IPS-15b (cell line): ENCODE measurements around the gene DNAI2.

ENCODE experiments used
- H3K27me3 ChIP-seq: one replicate; pipeline ENCODE4 v1.6.1; 2013; ENCODE audit warnings: low read length; ENCODE audit not compliant: control insufficient read depth, insufficient read depth
- H3K36me3 ChIP-seq: one replicate; pipeline ENCODE4 v1.6.1; 2013; ENCODE audit warnings: low read length; ENCODE audit not compliant: control insufficient read depth, insufficient read depth
- H3K4me1 ChIP-seq: one replicate; pipeline ENCODE4 v1.6.1; 2013; ENCODE audit warnings: mild to moderate bottlenecking, low read length; ENCODE audit not compliant: control insufficient read depth, insufficient read depth
- H3K4me3 ChIP-seq: one replicate; pipeline ENCODE4 v1.5.1; 2013; ENCODE audit warnings: low read depth, low read length
- H3K9ac ChIP-seq: one replicate; pipeline ENCODE4 v1.6.1; 2013; ENCODE audit warnings: low read depth, mild to moderate bottlenecking, low read length
- H3K9me3 ChIP-seq: one replicate; pipeline ENCODE4 v1.6.1; 2013; ENCODE audit warnings: mild to moderate bottlenecking, low read length; ENCODE audit not compliant: control insufficient read depth, insufficient read depth

The DNAI2 gene

GRCh38 chr17:74349120-74349519, 75.1 kb downstream of the DNAI2 start:
- Histone ChIP-seq H3K27me3 (peaks cover 34% of the 10 kb centered on the region), H3K9ac (no peak overlapping the region), H3K4me3 (no peak overlapping the region), H3K4me1 (no peaks in the 10 kb centered on the region), H3K36me3 (no peaks in the 10 kb centered on the region), H3K9me3 (no peaks in the 10 kb centered on the region)

GRCh38 chr17:74350486-74350885, 76.5 kb downstream of the DNAI2 start:
- Histone ChIP-seq H3K4me3 (no peak overlapping the region), H3K9me3 (no peaks in the 10 kb centered on the region), H3K36me3 (no peaks in the 10 kb centered on the region), H3K27me3 (peaks cover 47% of the 10 kb centered on the region), H3K9ac (no peak overlapping the region), H3K4me1 (no peaks in the 10 kb centered on the region)

GRCh38 chr17:74351552-74352210, 77.6 kb downstream of the DNAI2 start:
- peaks cover 58% of the 10 kb centered on the region for H3K27me3 ChIP-seq
- no peaks in the 10 kb centered on the region for H3K9me3 ChIP-seq
- H3K36me3 ChIP-seq = no peaks in the 10 kb centered on the region
- H3K4me1 ChIP-seq = no peaks in the 10 kb centered on the region
- no peak overlapping the region for H3K9ac ChIP-seq
- H3K4me3 ChIP-seq = peak overlapping the region; percentile 30

DNA sequence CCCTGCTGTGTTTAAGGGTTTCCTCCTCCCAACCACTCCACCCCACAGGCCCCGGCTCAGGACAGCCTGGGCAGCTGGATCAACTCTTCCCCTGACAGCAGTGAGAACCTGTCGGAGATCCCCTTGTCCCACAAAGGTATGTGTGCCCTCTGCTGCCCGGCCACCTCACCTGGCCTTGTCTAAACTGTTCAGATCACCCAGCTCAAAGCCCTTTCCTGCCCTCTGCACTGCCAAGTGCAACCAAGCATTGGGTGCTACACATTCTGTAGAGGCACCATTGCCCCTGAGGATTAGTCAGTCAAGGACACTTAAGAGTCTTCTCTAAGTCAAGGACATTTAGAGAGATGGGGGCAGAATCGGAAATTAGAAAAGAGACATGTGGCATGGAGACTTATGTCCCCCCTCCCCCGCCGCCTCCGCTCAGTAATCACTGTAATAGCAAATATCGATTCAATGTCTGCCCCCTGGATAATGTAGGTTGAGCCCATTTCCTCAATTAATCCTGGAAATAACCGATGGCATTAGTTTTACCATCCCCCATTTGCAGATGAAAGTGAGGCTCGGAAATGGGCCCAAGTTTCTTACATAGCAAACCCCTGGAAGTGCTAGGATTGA, 79.5 kb downstream of the DNAI2 start:
- H3K36me3 ChIP-seq = no peaks in the 10 kb centered on the region
- peaks cover 72% of the 10 kb centered on the region for H3K27me3 ChIP-seq
- H3K9me3 ChIP-seq = no peaks in the 10 kb centered on the region
- no peak overlapping the region for H3K9ac ChIP-seq
- no peak overlapping the region for H3K4me3 ChIP-seq
- no peaks in the 10 kb centered on the region for H3K4me1 ChIP-seq

DNA sequence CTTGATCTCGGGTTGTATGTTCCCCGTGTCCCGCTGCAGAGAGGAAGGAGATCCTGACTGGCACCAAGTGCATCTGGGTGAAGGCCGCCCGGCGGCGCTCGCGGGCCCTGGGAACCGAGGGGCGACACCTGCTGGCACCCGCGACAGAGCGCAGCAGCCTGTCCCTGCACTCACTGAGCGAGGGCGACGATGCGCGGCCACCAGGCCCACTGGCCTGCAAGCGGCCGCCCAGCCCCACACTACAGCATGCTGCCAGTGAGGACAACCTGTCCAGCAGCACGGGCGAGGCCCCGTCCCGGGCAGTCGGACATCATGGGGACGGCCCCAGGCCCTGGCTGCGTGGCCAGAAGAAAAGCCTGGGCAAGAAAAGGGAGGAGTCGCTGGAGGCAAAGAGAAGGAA, 80.1 kb downstream of the DNAI2 start:
- peaks cover 74% of the 10 kb centered on the region for H3K27me3 ChIP-seq
- no peaks in the 10 kb centered on the region for H3K9me3 ChIP-seq
- no peak overlapping the region for H3K9ac ChIP-seq
- H3K36me3 ChIP-seq = no peaks in the 10 kb centered on the region
- no peaks in the 10 kb centered on the region for H3K4me1 ChIP-seq
- H3K4me3 ChIP-seq = no peak overlapping the region

- Histone ChIP-seq H3K27me3 (peaks cover 71% of the 10 kb centered on the region), H3K36me3 (no peaks in the 10 kb centered on the region), H3K9ac (no peak overlapping the region), H3K4me3 (no peak overlapping the region), H3K4me1 (no peaks in the 10 kb centered on the region), H3K9me3 (no peaks in the 10 kb centered on the region)
Measured at GRCh38 chr17:74354561-74354960, 80.5 kb downstream of the DNAI2 start.

- Histone ChIP-seq H3K36me3 (no peaks in the 10 kb centered on the region), H3K27me3 (peaks cover 70% of the 10 kb centered on the region), H3K9me3 (no peaks in the 10 kb centered on the region), H3K4me1 (no peaks in the 10 kb centered on the region), H3K4me3 (no peak overlapping the region), H3K9ac (no peak overlapping the region)
Measured at GRCh38 chr17:74355065-74355464, 81.0 kb downstream of the DNAI2 start.

DNA sequence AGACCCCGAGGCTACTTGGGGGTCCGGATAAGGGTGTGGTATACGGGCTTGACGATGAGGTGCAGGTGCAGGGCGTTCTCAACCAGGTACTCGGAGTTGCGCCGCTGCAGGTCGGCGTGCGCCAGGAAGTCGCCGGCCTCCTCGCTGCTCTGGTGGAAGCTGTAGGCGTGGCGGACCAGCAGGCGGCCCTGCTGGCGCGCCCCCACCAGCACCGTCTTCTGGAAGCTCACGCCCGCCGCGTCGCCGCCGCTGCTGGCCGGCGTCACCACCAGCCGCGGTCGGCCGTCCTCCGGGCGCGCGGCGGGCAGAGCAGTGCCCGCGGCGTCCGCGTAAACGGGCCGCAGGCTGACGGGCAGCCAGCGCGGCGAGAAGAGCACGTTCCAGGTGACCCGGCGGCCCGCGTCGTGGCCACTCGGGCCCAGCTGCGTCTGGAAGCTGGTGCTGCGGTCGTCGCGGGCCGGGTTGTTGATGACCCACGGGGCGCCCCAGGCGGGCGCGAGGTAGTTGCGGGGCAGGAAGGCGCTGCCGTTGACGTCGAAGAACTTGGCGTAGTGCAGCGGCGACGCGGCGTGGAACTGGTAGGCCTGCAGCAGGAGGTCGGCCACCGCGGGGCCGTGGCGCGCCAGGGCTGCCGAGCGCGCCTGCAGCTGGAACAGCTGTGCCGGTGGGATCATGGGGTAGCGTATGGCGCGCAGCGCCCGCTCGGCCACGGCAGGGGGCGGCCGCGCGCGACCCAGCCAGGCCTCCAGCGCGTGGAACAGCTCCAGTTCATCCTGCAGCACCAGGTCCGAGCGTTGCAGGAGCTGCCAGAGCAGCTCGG, 82.8 kb downstream of the DNAI2 start:
- H3K9me3 ChIP-seq = no peaks in the 10 kb centered on the region
- peaks cover 59% of the 10 kb centered on the region for H3K27me3 ChIP-seq
- H3K4me1 ChIP-seq = no peaks in the 10 kb centered on the region
- no peak overlapping the region for H3K9ac ChIP-seq
- peak overlapping the region; percentile 39 for H3K4me3 ChIP-seq
- H3K36me3 ChIP-seq = no peaks in the 10 kb centered on the region

DNA sequence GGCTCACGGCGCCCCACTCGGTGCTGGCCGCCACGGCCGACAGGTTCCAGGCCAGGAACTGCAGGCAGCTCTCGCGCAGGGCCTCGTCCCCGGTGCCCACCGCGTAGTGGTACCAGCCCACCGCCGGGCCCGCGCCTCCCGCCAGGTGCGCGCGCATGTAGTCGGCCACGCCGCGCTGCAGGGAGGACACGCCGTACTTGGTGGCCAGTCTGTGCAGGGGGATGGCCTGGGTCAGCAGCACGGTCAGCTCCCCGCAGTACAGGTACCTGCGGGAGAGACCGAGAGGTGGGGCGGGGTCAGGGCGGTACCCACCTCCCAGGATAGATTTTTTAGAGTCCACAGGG, 83.4 kb downstream of the DNAI2 start:
- H3K9me3 ChIP-seq = no peaks in the 10 kb centered on the region
- H3K36me3 ChIP-seq = no peaks in the 10 kb centered on the region
- peaks cover 53% of the 10 kb centered on the region for H3K27me3 ChIP-seq
- peak overlapping the region; percentile 39 for H3K4me3 ChIP-seq
- H3K4me1 ChIP-seq = no peaks in the 10 kb centered on the region
- no peak overlapping the region for H3K9ac ChIP-seq

DNA sequence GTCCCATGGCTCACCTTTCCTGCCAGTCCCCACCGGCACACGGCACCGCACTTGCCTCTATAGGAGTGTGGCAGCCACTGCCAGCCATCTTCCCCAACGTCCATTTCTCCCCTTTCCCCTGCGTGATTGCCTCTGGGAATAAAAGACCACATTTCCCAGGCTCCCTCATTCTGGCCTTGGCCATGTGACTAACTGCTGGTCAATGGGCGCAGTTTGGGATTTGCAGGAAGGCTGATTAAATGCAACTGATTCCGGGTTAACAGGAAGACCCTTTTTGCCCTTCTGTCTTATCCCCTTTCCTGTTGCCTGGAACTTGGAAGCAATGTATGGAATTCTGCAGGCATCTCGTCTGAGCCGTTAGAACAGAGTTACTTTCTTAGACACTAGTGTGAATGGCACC, 84.7 kb downstream of the DNAI2 start:
- H3K27me3 ChIP-seq = peaks cover 41% of the 10 kb centered on the region
- no peaks in the 10 kb centered on the region for H3K9me3 ChIP-seq
- no peaks in the 10 kb centered on the region for H3K4me1 ChIP-seq
- no peak overlapping the region for H3K9ac ChIP-seq
- H3K36me3 ChIP-seq = no peaks in the 10 kb centered on the region
- H3K4me3 ChIP-seq = no peak overlapping the region

DNA sequence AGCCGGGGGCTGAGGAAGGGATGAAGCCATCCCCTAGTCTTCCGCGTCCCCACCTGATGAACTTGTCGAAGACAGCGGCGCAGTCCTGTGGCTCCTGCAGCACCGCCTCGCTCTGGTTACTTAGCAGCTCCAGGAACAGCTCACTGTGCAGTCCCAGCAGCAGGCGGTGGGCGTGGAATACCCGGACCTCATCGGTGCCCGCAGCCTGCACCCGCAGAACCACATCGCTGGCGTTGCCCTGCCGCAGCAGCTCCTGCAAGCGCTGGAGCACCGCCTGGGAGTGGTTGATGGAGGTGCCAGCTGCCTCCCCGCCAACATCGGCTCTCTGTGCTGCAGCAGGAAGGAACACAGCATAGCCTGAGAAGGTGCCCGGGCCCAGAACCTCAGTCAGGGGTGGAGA, 85.9 kb downstream of the DNAI2 start:
- Histone ChIP-seq H3K9ac (no peak overlapping the region), H3K4me3 (no peak overlapping the region), H3K36me3 (no peaks in the 10 kb centered on the region), H3K27me3 (peaks cover 32% of the 10 kb centered on the region), H3K4me1 (no peaks in the 10 kb centered on the region), H3K9me3 (no peaks in the 10 kb centered on the region)

GRCh38 chr17:74360899-74361229, 86.8 kb downstream of the DNAI2 start:
- Histone ChIP-seq H3K9ac (no peak overlapping the region), H3K36me3 (no peaks in the 10 kb centered on the region), H3K27me3 (peaks cover 23% of the 10 kb centered on the region), H3K9me3 (no peaks in the 10 kb centered on the region), H3K4me1 (no peaks in the 10 kb centered on the region), H3K4me3 (no peak overlapping the region)
